Keratinocyte (primary cell): ENCODE data around the gene GYS1. TPM values are rescaled to one million over a fixed set of nuclear protein-coding genes. Genes with fewer than 3 reads are reported as not detected.

ENCODE experiments used
- DNase-seq: peaks from one replicate; pipeline ENCODE4 v3.0.0-alpha.2; 2011; ENCODE audit warnings: low read depth, missing footprints, low spot score
- FAIRE-seq: peaks from 2 replicates; lab custom pipeline; 2011; peaks lifted over from hg19 to GRCh38; lab: Jason Lieb, UNC
- H2AFZ ChIP-seq: 2 replicates; pipeline ENCODE4 v1.6.0; 2012; ENCODE audit warnings: low read length, control low read depth, inconsistent platforms; ENCODE audit not compliant: control insufficient read depth
- H3K27ac ChIP-seq: 2 replicates; pipeline ENCODE4 v1.5.1; 2011; ENCODE audit warnings: low read length; ENCODE audit not compliant: control insufficient read depth, insufficient read depth
- H3K27me3 ChIP-seq: 3 replicates; pipeline ENCODE4 v1.6.0; 2011; ENCODE audit warnings: low read length; ENCODE audit not compliant: control insufficient read depth, insufficient read depth; ENCODE audit errors: extremely low read depth
- H3K36me3 ChIP-seq, 2 experiments: 2 replicates in 1 of 2; 3 replicates in 1 of 2; pipeline ENCODE4 v1.5.1; 2011; ENCODE audit warnings: low read length in 2 of 2, mild to moderate bottlenecking in 1 of 2; ENCODE audit not compliant: control insufficient read depth in 2 of 2, insufficient read depth in 2 of 2; ENCODE audit errors: extremely low read depth in 1 of 2
- H3K4me1 ChIP-seq: 3 replicates; pipeline ENCODE4 v1.5.1; 2011; ENCODE audit warnings: low read length; ENCODE audit not compliant: control insufficient read depth, insufficient read depth; ENCODE audit errors: extremely low read depth
- H3K4me2 ChIP-seq: 3 replicates; pipeline ENCODE4 v1.6.0; 2011; ENCODE audit warnings: low read depth, low read length; ENCODE audit not compliant: control insufficient read depth, insufficient read depth; ENCODE audit errors: extremely low read depth
- H3K4me3 ChIP-seq, 3 experiments: fragments of 200-600 bp in 1 of 3; sonication (generic) in 1 of 3; 2 replicates in 2 of 3; 3 replicates in 1 of 3; pipeline ENCODE4 v1.5.1; 2011 to 2016; ENCODE audit warnings: low read length in 3 of 3, mild to moderate bottlenecking in 3 of 3, control low read depth in 2 of 3, inconsistent platforms in 1 of 3, low read depth in 1 of 3, mixed read lengths in 1 of 3, mixed run types in 1 of 3, moderate library complexity in 1 of 3; ENCODE audit not compliant: control insufficient read depth in 2 of 3, insufficient read depth in 2 of 3; ENCODE audit errors: extremely low read depth in 1 of 3
- H3K79me2 ChIP-seq: 2 replicates; pipeline ENCODE4 v1.6.0; 2012; ENCODE audit warnings: low read length; ENCODE audit not compliant: control insufficient read depth, insufficient read depth
- H3K9ac ChIP-seq: 3 replicates; pipeline ENCODE4 v1.6.0; 2011; ENCODE audit warnings: low read length; ENCODE audit not compliant: control insufficient read depth, insufficient read depth; ENCODE audit errors: extremely low read depth
- H3K9me1 ChIP-seq: 3 replicates; pipeline ENCODE4 v1.6.0; 2011; ENCODE audit warnings: low read length; ENCODE audit not compliant: control insufficient read depth, insufficient read depth; ENCODE audit errors: extremely low read depth
- H3K9me3 ChIP-seq: 2 replicates; pipeline ENCODE4 v1.5.1; 2012; ENCODE audit warnings: low read depth, low read length; ENCODE audit not compliant: control insufficient read depth
- H4K20me1 ChIP-seq: 3 replicates; pipeline ENCODE4 v1.6.0; 2011; ENCODE audit warnings: low read length; ENCODE audit not compliant: control insufficient read depth, insufficient read depth; ENCODE audit errors: extremely low read depth
- EZH2 ChIP-seq: IDR thresholded peaks from one replicate; pipeline ENCODE4 v1.6.1; 2012; ENCODE audit warnings: inconsistent platforms, mild to moderate bottlenecking, low read length, moderate library complexity
- dilution Hi-C: fragments of 300-500 bp; cut with MboI; formaldehyde crosslinking; loops from one replicate; pipeline ENCODE4 v1.7.0; 2020; ENCODE audit warnings: low sequenced_read_pairs; ENCODE audit not compliant: extremely low pct_ligation_motif_present
- polyA plus RNA-seq, 5 experiments: library from polyadenylated mRNA; depleted of rRNA in 3 of 5; stranded (reverse) in 3 of 5; stranded (forward) in 1 of 5; unstranded in 1 of 5; fragments of >200 nt; gene quantifications; 1 replicate in 1 of 5; 2 replicates in 3 of 5; 3 replicates in 1 of 5; pipeline versions ENCODE4 v1.2.1 to v1.2.3, GENCODE V29; 2011 to 2012; ENCODE audit warnings: missing spikeins in 2 of 5, low read depth in 1 of 5, low replicate concordance in 1 of 5
- TF ChIP-seq, protein P1 (sequence below), 3 experiments: IDR thresholded peaks in 1 of 3; conservative IDR thresholded peaks in 1 of 3; optimal IDR thresholded peaks in 1 of 3; 2 replicates in 2 of 3; 3 replicates in 1 of 3; pipeline versions ENCODE3 to v1.5.1; 2011; ENCODE audit warnings: low read length in 3 of 3, mild to moderate bottlenecking in 3 of 3, moderate library complexity in 2 of 3, control low read depth in 1 of 3, inconsistent platforms in 1 of 3; ENCODE audit not compliant: insufficient read depth in 2 of 3; ENCODE audit errors: extremely low read depth in 1 of 3

Gene GYS1
- polyA plus RNA-seq, 1 donor (not counting 4 experiments of a cell fraction or from before 2014, with no cell fraction given): 46.5 TPM

DNA sequence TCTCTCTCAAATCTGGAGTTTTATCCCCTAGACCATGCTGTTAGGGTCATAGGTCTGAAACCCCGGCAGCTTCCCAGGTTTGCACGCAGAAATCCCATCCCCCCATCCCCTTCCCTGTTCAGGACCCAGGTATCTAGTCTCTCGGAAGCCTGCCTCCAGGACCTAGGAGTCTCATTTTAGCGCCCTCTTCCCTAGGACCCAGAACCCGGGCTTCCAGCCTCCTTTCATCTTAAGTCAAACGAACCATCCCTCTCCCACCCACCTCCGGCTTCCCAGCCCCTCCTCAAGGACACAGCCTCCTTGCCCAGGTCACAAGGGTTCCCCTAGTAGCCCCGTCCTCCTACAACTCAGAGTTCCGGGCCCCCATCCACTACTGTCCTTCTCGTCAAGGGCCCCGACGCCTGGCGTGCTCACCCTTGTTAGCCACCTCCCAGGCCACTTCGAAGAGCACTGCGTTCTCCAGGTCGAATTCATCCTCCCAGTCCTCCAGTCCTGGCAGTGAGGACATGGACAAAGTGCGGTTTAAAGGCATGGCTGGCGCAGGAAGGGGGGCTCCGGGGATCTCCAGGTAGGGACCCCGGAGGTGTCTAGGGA lies 431 bp downstream of the GYS1 start:
- H3K36me3 ChIP-seq: peaks cover 23 to 24% of the 10 kb centered on the region in 2 experiments
- no peak for FAIRE-seq
- peak overlapping the region; percentile 95 for H3K9ac ChIP-seq
- peaks cover 15% of the 10 kb centered on the region for H3K4me1 ChIP-seq
- TF ChIP-seq, protein P1, sequence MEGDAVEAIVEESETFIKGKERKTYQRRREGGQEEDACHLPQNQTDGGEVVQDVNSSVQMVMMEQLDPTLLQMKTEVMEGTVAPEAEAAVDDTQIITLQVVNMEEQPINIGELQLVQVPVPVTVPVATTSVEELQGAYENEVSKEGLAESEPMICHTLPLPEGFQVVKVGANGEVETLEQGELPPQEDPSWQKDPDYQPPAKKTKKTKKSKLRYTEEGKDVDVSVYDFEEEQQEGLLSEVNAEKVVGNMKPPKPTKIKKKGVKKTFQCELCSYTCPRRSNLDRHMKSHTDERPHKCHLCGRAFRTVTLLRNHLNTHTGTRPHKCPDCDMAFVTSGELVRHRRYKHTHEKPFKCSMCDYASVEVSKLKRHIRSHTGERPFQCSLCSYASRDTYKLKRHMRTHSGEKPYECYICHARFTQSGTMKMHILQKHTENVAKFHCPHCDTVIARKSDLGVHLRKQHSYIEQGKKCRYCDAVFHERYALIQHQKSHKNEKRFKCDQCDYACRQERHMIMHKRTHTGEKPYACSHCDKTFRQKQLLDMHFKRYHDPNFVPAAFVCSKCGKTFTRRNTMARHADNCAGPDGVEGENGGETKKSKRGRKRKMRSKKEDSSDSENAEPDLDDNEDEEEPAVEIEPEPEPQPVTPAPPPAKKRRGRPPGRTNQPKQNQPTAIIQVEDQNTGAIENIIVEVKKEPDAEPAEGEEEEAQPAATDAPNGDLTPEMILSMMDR (optimal IDR thresholded peaks at IDR 0.05 in 1 of 3, IDR thresholded peaks at IDR 0.05 in 1 of 3, conservative IDR thresholded peaks at IDR 0.05 in 1 of 3; ENCODE audit: extremely low read depth in 1 of 3, insufficient read depth in 2 of 3, low read length in 3 of 3): no peak
- no peak for TF ChIP-seq EZH2
- peaks cover 3% of the 10 kb centered on the region for H3K9me1 ChIP-seq
- H3K27ac ChIP-seq: peak overlapping the region; percentile 92
- H2AFZ ChIP-seq: peak overlapping the region; percentile 53
- peak overlapping the region; percentile 76 to 98 (median 95) for H3K4me3 ChIP-seq
- peaks cover 72% of the 10 kb centered on the region for H3K79me2 ChIP-seq
- dilution Hi-C loops: no loop called here
- no peaks in the 10 kb centered on the region for H3K9me3 ChIP-seq
- no peaks in the 10 kb centered on the region for H4K20me1 ChIP-seq
- H3K27me3 ChIP-seq: no peaks in the 10 kb centered on the region
- H3K4me2 ChIP-seq: peak overlapping the region; percentile 88
- DNase-seq: no peak

DNA sequence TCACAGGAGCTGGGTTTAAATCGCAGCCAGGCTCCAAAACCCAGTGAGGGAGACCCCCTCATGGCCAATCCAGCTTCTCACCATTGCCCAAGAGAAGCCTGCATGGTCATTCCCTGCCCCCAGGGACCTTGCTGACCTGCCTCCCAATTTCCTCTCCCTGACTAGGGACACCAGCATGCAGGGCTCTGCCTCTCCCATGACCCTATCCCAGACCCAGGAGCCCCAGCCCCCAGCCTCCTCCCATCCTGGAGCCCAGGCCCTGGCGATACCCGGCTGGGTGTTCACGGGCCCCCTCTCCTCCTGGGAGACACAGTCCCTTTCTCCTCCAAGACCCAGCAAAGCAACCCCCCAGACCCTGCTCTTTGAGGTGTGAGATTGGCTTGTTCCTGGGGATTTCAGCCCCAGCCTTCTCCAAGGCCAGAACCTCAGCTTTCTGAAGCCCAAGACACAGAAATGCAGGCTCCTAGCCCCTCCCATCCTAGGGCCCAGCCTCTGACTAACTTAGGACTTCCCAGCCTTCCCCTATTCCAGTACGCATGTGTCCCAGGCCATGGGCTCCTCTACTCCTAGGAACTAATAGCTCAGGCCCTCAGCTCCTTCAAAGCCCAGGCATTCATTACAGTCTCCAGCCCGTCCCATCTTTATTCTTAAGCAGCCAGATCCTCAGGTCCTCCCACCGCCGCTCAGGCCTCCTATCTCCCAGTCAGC lies 1.1 kb downstream of the GYS1 start:
- DNase-seq: no peak
- no peaks in the 10 kb centered on the region for H4K20me1 ChIP-seq
- peak; percentile 80 for FAIRE-seq
- H3K4me2 ChIP-seq: peak overlapping the region; percentile 88
- H3K9me1 ChIP-seq: peaks cover 3% of the 10 kb centered on the region
- peak overlapping the region; percentile 92 for H3K27ac ChIP-seq
- peak overlapping the region; percentile 76 to 98 (median 95) for H3K4me3 ChIP-seq
- no peak for TF ChIP-seq EZH2
- TF ChIP-seq, protein P1 (optimal IDR thresholded peaks at IDR 0.05 in 1 of 3, IDR thresholded peaks at IDR 0.05 in 1 of 3, conservative IDR thresholded peaks at IDR 0.05 in 1 of 3; ENCODE audit: extremely low read depth in 1 of 3, insufficient read depth in 2 of 3, low read length in 3 of 3): no peak
- dilution Hi-C loops: no loop called here
- H3K79me2 ChIP-seq: peaks cover 68% of the 10 kb centered on the region
- H2AFZ ChIP-seq: no peak overlapping the region
- H3K36me3 ChIP-seq: peaks cover 25 to 28% of the 10 kb centered on the region in 2 experiments
- H3K9ac ChIP-seq: peak overlapping the region; percentile 95
- peaks cover 15% of the 10 kb centered on the region for H3K4me1 ChIP-seq
- no peaks in the 10 kb centered on the region for H3K27me3 ChIP-seq
- no peaks in the 10 kb centered on the region for H3K9me3 ChIP-seq
